Osteoblast (primary cell): ENCODE data around the gene CSRP3. TPM values are rescaled to one million over a fixed set of nuclear protein-coding genes. Genes with fewer than 3 reads are reported as not detected.

Source experiments
- DNase-seq: peaks from one replicate; pipeline ENCODE4 v3.0.0; 2011; ENCODE audit warnings: low spot score, mixed read lengths; ENCODE audit not compliant: insufficient read length; ENCODE audit errors: missing footprints
- H2AFZ ChIP-seq: 2 replicates; pipeline ENCODE4 v1.6.0; 2011; ENCODE audit warnings: mild to moderate bottlenecking, low read length
- H3K27ac ChIP-seq: 2 replicates; pipeline ENCODE4 v1.5.1; 2011; ENCODE audit warnings: mild to moderate bottlenecking, low read depth, low read length, moderate library complexity
- H3K27me3 ChIP-seq: 2 replicates; pipeline ENCODE4 v1.6.0; 2012; ENCODE audit warnings: mild to moderate bottlenecking, control low read depth, inconsistent platforms, low read length, moderate library complexity; ENCODE audit not compliant: insufficient read depth
- H3K36me3 ChIP-seq: 2 replicates; pipeline ENCODE4 v1.5.1; 2011; ENCODE audit warnings: mild to moderate bottlenecking, low read length, control low read depth, moderate library complexity; ENCODE audit not compliant: insufficient read depth
- H3K4me1 ChIP-seq: 2 replicates; pipeline ENCODE4 v1.5.1; 2011; ENCODE audit warnings: mild to moderate bottlenecking, low read length, control low read depth, moderate library complexity; ENCODE audit not compliant: insufficient read depth
- H3K4me2 ChIP-seq: 2 replicates; pipeline ENCODE4 v1.6.0; 2011; ENCODE audit warnings: mild to moderate bottlenecking, low read length; ENCODE audit not compliant: insufficient read depth
- H3K4me3 ChIP-seq: fragments of 200-600 bp; sonication (generic); 3 replicates; pipeline ENCODE4 v1.5.1; 2012; ENCODE audit warnings: mild to moderate bottlenecking, low read length, inconsistent platforms; ENCODE audit not compliant: insufficient read depth
- H3K79me2 ChIP-seq: 2 replicates; pipeline ENCODE4 v1.6.0; 2012; ENCODE audit warnings: mild to moderate bottlenecking, low read length, control low read depth, inconsistent platforms; ENCODE audit not compliant: insufficient read depth
- H3K9me3 ChIP-seq: 2 replicates; pipeline ENCODE4 v1.5.1; 2011; ENCODE audit warnings: low read depth, low read length, control low read depth
- H4K20me1 ChIP-seq: 2 replicates; pipeline ENCODE4 v1.6.0; 2012; ENCODE audit warnings: mild to moderate bottlenecking, low read length, control low read depth; ENCODE audit not compliant: insufficient read depth
- total RNA-seq: library from RNA; depleted of rRNA; stranded (reverse); fragments of >200 nt; gene quantifications from 2 replicates; pipeline ENCODE4 v1.2.3, GENCODE V29; 2012
- TF ChIP-seq, protein P1 (sequence below): IDR thresholded peaks from 2 replicates; pipeline ENCODE4 v1.5.1; 2011; ENCODE audit warnings: mild to moderate bottlenecking, low read depth, low read length, moderate library complexity; ENCODE audit errors: extremely low read depth

The CSRP3 gene
- total RNA-seq, 1 donor = not detected

DNA sequence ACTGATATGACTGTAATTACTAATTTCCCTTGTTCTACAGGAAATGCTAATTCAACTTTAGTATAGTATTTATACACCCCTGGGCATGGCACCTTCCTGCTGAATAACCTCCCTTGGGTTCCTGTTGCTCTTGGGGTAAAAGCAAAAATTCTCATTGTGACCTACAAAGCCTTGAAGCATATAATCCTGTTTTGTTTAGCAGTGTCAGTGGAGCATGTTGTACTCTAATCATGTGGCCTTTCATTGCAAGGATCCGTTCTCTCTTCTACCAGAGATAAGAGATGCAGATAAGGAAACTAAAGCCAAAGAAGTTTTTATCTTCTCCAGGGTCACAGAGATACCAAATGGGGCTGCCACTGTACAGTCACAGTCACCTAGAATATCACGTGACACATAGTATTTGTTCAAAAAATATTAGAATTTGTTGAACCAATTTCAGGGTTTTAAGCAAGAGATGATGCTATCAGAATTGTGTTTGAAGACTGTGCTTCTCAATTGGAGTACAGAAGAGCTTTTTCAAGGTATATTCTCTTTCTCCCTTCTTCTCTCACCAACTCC lies 25.1 kb downstream of the CSRP3 start:
- Histone ChIP-seq H3K27me3 (no peaks in the 10 kb centered on the region), H3K79me2 (no peaks in the 10 kb centered on the region), H3K4me3 (no peak overlapping the region), H3K36me3 (peaks cover 9% of the 10 kb centered on the region), H3K9me3 (no peaks in the 10 kb centered on the region), H2AFZ (no peak overlapping the region), H4K20me1 (no peaks in the 10 kb centered on the region), H3K4me1 (no peaks in the 10 kb centered on the region), H3K27ac (no peak overlapping the region), H3K4me2 (no peak overlapping the region)
- TF ChIP-seq, protein P1, sequence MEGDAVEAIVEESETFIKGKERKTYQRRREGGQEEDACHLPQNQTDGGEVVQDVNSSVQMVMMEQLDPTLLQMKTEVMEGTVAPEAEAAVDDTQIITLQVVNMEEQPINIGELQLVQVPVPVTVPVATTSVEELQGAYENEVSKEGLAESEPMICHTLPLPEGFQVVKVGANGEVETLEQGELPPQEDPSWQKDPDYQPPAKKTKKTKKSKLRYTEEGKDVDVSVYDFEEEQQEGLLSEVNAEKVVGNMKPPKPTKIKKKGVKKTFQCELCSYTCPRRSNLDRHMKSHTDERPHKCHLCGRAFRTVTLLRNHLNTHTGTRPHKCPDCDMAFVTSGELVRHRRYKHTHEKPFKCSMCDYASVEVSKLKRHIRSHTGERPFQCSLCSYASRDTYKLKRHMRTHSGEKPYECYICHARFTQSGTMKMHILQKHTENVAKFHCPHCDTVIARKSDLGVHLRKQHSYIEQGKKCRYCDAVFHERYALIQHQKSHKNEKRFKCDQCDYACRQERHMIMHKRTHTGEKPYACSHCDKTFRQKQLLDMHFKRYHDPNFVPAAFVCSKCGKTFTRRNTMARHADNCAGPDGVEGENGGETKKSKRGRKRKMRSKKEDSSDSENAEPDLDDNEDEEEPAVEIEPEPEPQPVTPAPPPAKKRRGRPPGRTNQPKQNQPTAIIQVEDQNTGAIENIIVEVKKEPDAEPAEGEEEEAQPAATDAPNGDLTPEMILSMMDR = no peak
- DNase-seq = no peak

DNA sequence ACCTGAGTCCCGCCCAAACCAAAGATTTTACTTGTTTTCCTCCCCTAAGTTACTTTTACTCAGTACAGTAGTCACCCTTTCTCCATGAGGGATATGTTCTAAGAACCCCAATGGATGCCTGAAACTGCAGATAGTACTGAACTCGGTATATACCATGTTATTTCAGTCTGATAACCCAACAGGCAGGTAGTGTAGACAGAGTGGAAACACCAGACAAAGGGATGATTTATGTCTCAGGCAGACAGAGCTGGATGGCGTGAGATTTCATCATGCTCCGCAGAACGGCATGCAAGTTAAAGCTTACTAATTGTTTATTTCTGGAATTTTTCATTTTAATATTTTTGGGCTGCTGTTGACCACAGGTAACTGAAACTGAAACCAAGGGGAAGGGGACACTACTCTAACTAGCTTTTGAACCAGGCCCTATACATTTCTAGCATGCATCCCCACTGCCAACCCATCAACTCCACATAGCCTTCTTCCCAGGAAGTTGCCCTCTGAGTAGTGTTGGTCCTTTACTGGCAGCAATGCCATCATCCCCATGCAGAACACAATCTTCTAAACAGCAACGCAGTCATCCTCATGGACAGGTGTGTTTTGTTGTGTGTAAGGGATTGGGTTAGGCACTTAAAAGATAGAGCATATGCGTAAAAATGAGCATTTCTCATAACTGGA lies 27.7 kb downstream of the CSRP3 start:
- no peaks in the 10 kb centered on the region for H3K79me2 ChIP-seq
- TF ChIP-seq, protein P1 = no peak

DNA sequence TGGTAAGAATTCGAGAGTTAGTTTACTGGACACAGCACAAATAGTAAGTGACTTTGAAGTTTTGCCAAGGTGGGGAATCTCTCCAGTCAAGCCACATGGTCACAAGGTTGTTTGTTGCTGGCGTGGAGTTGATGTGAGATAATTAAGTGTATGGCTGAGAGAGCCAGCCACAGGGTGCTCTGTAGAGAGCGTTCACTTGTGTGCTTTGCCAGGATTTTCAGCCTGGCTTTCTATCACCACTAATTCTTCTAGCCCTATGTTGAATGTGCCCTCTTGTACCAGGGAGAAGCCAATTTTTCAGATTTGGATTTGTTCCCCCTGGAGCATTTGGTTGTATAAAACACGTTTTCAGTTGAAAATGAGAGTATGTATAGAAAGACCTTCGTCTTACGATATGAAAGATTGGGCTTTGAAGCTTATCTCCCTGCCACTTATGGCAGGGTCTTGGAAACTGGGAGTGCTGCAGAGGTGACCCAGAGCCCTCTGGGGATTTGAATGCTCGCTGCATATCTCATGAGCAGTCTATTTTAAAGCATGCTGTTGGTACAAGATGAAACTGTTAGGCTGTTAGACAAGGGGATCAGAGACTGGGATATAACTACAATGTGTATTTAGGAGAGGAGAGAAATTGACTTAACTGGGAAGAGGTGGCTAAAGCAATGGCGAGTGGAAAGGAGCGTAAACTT lies 28.6 kb downstream of the CSRP3 start:
- H3K36me3 ChIP-seq = peaks cover 9% of the 10 kb centered on the region
- no peak overlapping the region for H2AFZ ChIP-seq
- H3K4me2 ChIP-seq = no peak overlapping the region
- TF ChIP-seq, protein P1 = no peak
- no peak overlapping the region for H3K4me3 ChIP-seq
- no peaks in the 10 kb centered on the region for H3K9me3 ChIP-seq
- no peak overlapping the region for H3K27ac ChIP-seq
- no peak for DNase-seq
- H3K27me3 ChIP-seq = no peaks in the 10 kb centered on the region
- H3K4me1 ChIP-seq = no peaks in the 10 kb centered on the region
- no peaks in the 10 kb centered on the region for H4K20me1 ChIP-seq
- H3K79me2 ChIP-seq = no peaks in the 10 kb centered on the region

More for the DNA sequence above, 27.7 kb downstream of the CSRP3 start:
- no peaks in the 10 kb centered on the region for H3K27me3 ChIP-seq
- no peak for DNase-seq
- H2AFZ ChIP-seq = no peak overlapping the region
- H4K20me1 ChIP-seq = no peaks in the 10 kb centered on the region
- no peak overlapping the region for H3K4me2 ChIP-seq
- no peaks in the 10 kb centered on the region for H3K9me3 ChIP-seq
- H3K4me3 ChIP-seq = no peak overlapping the region
- H3K36me3 ChIP-seq = peaks cover 9% of the 10 kb centered on the region
- H3K27ac ChIP-seq = no peak overlapping the region
- H3K4me1 ChIP-seq = no peaks in the 10 kb centered on the region

DNA sequence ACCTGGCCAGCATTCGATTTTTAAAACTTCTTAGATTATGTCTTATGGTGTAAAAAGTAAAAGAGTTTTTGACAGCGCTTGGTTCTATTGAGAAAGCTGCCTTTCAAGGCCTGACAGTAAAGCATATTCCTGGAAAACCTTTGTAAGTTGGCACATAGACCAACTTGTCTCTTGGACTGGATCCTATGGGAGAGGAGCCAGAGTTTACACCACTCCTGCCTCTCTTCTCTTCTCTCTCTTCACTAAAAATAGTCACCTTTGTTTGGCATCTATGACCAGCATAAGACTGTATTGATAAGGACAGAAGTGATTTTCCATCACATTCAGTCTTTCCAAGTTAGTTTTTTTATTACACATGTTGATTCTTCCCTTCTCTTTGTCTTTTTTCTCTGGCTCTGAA lies 33.7 kb downstream of the CSRP3 start:
- no peak for DNase-seq
- Histone ChIP-seq H3K36me3 (peaks cover 16% of the 10 kb centered on the region), H3K79me2 (no peaks in the 10 kb centered on the region), H3K4me3 (no peak overlapping the region), H3K4me2 (no peak overlapping the region), H4K20me1 (no peaks in the 10 kb centered on the region), H3K27me3 (no peaks in the 10 kb centered on the region), H3K4me1 (no peaks in the 10 kb centered on the region), H2AFZ (no peak overlapping the region), H3K27ac (no peak overlapping the region), H3K9me3 (no peaks in the 10 kb centered on the region)
- TF ChIP-seq, protein P1 = no peak
